GM13976 (cell line): ENCODE data around the gene CRYGS.
"Not testable (repeated sequence)": the region's sequence is repeated elsewhere in the genome, so short reads cannot be mapped to it uniquely, and the experiment has no call there.

Experiments used
- DNase-seq: peaks from one replicate; pipeline ENCODE4 v3.0.0; 2012; ENCODE audit warnings: low spot score
- CTCF ChIP-seq: IDR thresholded peaks from 2 replicates; pipeline ENCODE4 v1.5.1; 2012; ENCODE audit warnings: borderline replicate concordance, mild to moderate bottlenecking; ENCODE audit not compliant: insufficient read depth; ENCODE audit errors: extremely low read depth, missing control alignments, control extremely low read depth
- in situ Hi-C: fragments of 300-500 bp; cut with MboI; formaldehyde crosslinking; loops from one replicate; pipeline ENCODE4 v1.12.0; 2022; ENCODE audit warnings: low sequenced_read_pairs, mixed read lengths, inconsistent platforms; ENCODE audit not compliant: unreplicated experiment

Gene CRYGS

GRCh38 chr3:186506857-186507256, 37.3 kb downstream of the CRYGS start:
- DNase-seq: no peak
- TF ChIP-seq CTCF: no peak
- in situ Hi-C loops: no loop called here

- TF ChIP-seq CTCF: no peak
- in situ Hi-C loops: no loop called here
Observed at GRCh38 chr3:186506191-186506739, 37.9 kb downstream of the CRYGS start.

GRCh38 chr3:186502966-186503712, 41.0 kb downstream of the CRYGS start:
- DNase-seq: no peak
- TF ChIP-seq CTCF: no peak
- in situ Hi-C loops: no loop called here

More at GRCh38 chr3:186506191-186506739, 37.9 kb downstream of the CRYGS start:
- no peak for DNase-seq

DNA sequence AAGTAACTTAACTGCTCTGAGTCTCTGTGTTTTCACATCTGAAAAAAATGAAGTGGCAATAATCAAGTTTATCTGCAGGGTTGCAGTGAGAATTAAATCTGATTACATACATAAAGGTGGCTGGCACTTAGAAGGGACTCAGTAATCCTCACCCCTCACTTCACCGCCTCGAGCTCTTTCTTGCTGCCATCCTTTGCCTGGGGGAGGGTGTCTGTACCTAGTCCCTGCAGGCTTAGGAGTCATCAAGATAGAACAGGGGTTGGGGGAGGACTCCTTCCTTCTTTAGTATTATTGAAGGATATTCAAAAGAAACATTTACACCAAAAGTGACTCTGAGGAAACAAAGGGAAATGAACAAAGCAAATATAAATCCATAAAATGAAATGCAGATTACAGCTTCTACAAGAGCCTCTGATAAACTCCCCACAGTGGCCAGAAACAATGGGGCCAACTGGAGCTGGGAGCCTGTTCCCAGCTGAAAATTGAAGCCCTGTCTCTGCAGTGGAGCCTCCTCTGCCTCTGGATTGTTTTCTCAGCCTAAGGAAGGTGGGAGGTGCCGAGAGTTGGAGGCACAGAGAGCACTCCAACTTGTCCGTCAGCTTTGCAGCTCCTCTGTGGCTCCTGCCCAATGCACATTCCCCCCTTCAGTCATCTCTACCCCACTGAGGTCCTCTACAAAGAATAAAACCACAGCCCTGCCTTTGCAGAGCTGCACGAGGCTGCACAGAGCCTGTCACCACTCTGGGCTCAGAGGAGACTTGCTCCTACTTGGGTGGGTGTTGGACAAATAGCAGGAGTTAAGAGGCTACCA, 41.8 kb downstream of the CRYGS start:
- in situ Hi-C loops: no loop called here
- no peak for DNase-seq
- no peak for TF ChIP-seq CTCF

DNA sequence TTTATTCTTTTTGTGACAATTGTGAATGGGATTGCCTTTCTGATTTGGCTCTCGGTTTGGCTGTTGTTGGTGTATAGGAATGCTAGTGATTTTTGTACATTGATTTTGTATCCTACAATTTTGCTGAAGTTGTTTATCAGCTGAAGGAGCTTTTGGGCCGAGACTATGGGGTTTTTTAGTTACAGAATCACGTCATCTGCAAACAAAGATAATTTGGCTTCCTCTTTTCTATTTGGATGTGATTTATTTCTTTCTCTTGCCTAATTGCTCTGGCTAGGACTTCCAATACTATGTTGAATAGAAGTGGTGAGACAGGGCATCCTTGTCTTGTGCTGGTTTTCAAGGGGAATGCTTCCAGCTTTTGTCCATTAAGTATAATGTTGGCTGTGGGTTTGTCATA, 44.2 kb downstream of the CRYGS start:
- DNase-seq, in situ Hi-C loops: not testable (repeated sequence)

DNA sequence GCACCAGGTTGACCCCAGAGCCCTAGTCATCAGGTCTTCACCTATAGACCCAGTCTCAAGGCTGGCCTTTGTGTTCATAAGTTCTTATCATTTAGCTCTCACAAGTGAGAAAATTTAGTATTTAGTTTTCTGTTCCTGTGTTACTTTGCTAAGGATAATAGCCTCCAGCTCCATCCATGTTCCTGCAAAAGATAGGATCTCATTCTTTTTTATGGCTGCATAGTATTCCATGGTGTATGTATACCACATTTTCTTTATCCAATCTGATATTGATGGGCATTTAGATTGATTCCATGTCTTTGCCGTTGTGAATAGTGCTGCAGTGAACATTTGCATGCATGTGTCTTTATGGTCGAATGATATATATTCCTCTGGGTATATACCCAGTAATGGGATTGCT, 46.2 kb downstream of the CRYGS start:
- DNase-seq, in situ Hi-C loops: not testable (repeated sequence)

DNA sequence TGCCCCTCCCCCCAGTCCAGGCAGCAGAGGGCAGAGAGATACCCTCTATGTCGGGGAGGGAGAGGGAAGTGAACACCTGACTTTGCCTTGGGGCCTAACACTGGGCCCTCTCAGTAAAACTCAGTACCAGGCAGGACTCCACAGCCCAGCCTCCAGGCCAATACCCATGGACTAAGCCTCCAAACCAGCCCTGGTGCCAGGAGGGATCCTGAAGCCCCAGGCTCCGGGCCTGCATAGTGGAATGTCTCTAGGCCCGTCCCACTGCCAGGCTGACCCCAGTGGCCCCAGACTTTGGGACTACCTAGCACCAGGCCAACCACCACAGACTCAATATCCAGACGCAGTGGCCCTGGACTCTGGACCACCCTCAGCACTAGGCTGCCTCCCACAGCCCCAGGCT, 46.6 kb downstream of the CRYGS start:
- no peak for TF ChIP-seq CTCF

More for the DNA sequence above, 46.6 kb downstream of the CRYGS start:
- in situ Hi-C loops: no loop called here
- no peak for DNase-seq
